ENCODE results near the gene SLC22A17. TPM values are rescaled to one million over a fixed set of nuclear protein-coding genes. Genes with fewer than 3 reads are reported as not detected.

The SLC22A17 gene
- total and polyA plus RNA-seq, 2 of the 13 experiments (the other 11 are each of a cell fraction or from before 2014, with no cell fraction given), result 0.95 to 1.1 TPM

DNA sequence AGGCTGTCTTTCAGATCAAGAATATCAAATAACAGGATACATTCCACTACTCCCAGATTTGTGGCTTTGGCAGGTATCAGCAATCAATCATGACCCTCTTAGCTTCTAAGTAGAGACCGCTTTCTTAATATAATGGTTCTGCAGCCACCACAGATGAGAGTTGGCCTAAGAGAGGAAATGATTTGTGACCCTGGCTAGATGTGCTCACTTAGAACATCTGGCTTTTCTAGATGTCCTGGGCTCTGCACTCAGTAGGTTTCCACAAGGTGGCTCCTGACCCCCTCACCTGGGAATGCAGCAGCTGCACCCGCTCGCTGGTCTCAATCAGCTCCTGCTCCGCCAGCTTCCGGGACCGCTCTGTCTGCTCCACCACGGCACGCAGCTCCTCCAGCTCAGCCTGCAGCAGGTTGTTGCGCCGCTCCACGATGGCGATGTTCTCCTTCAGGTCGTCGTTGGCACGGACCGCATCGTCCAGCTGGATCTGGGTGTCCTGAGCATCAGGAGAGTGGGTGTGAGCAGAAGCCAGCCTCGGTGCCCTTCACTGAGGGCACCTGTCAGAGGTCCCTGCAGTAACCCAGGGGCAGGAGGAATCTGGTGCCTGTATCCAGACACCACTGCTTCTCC, 33.1 kb upstream of the SLC22A17 start (continued):
- TF ChIP-seq EEA1 (CRISPR knock-in tag; IDR thresholded peaks at IDR 0.05; ENCODE audit: borderline replicate concordance) (no peak), ZSCAN20 (CRISPR knock-in tag; IDR thresholded peaks at IDR 0.05; ENCODE audit: borderline replicate concordance) (no peak), RFXANK (CRISPR knock-in tag; IDR thresholded peaks at IDR 0.05) (no peak), GZF1 (CRISPR knock-in tag; IDR thresholded peaks at IDR 0.05) (no peak), POLR2A (IDR thresholded peaks at IDR 0.05; ENCODE audit: insufficient read depth in 1 of 2, low read depth in 2 of 2, low read length in 2 of 2) (no peak), ATF7 (IDR thresholded peaks at IDR 0.05) (no peak), ATF7 (CRISPR knock-in tag; IDR thresholded peaks at IDR 0.05) (no peak), ZNF564 (CRISPR knock-in tag; IDR thresholded peaks at IDR 0.05) (no peak), HNF4A (CRISPR knock-in tag; IDR thresholded peaks at IDR 0.05) (no peak), ZNF263 (CRISPR knock-in tag; IDR thresholded peaks at IDR 0.05) (no peak), CTCF (CRISPR knock-in tag; IDR thresholded peaks at IDR 0.05) (peak; percentile 50), ZNF710 (CRISPR knock-in tag; IDR thresholded peaks at IDR 0.05; ENCODE audit: borderline replicate concordance) (no peak), ZNF318 (CRISPR knock-in tag; IDR thresholded peaks at IDR 0.05) (no peak), SIX4 (CRISPR knock-in tag; IDR thresholded peaks at IDR 0.05) (no peak), PRDM15 (CRISPR knock-in tag; IDR thresholded peaks at IDR 0.05) (no peak)
